ENCODE results near the gene ZNF774.
"Not testable (repeated sequence)": the region's sequence is repeated elsewhere in the genome, so short reads cannot be mapped to it uniquely, and the experiment has no call there.

ZNF774 gene

GRCh38 chr15:90394074-90394473, 42.0 kb downstream of the ZNF774 start:
- no peak for DNase-seq

GRCh38 chr15:90394748-90395442, 42.8 kb downstream of the ZNF774 start:
- DNase-seq: no peak

- DNase-seq: no peak
Observed at GRCh38 chr15:90396321-90396720, 44.2 kb downstream of the ZNF774 start.

GRCh38 chr15:90400005-90400758, 48.1 kb downstream of the ZNF774 start:
- DNase-seq: no peak

- DNase-seq: no peak
Observed at GRCh38 chr15:90400759-90401314, 48.8 kb downstream of the ZNF774 start.

GRCh38 chr15:90401495-90401894, 49.4 kb downstream of the ZNF774 start:
- DNase-seq: no peak

GRCh38 chr15:90402223-90402622, 50.1 kb downstream of the ZNF774 start:
- DNase-seq: no peak

GRCh38 chr15:90402767-90403166, 50.7 kb downstream of the ZNF774 start:
- DNase-seq: no peak

GRCh38 chr15:90405055-90405607, 53.0 kb downstream of the ZNF774 start:
- DNase-seq: no peak

GRCh38 chr15:90407336-90407735, 55.3 kb downstream of the ZNF774 start:
- no peak for DNase-seq

- DNase-seq: no peak
Observed at GRCh38 chr15:90407871-90408317, 55.8 kb downstream of the ZNF774 start.

GRCh38 chr15:90408657-90409056, 56.6 kb downstream of the ZNF774 start:
- DNase-seq: no peak

GRCh38 chr15:90409587-90409986, 57.5 kb downstream of the ZNF774 start:
- not testable (repeated sequence) for DNase-seq

- not testable (repeated sequence) for DNase-seq
Observed at GRCh38 chr15:90410316-90410715, 58.2 kb downstream of the ZNF774 start.

- no peak for DNase-seq
Observed at GRCh38 chr15:90411176-90411575, 59.1 kb downstream of the ZNF774 start.
